ENCODE measurements around the gene SPOCK2.

DNA sequence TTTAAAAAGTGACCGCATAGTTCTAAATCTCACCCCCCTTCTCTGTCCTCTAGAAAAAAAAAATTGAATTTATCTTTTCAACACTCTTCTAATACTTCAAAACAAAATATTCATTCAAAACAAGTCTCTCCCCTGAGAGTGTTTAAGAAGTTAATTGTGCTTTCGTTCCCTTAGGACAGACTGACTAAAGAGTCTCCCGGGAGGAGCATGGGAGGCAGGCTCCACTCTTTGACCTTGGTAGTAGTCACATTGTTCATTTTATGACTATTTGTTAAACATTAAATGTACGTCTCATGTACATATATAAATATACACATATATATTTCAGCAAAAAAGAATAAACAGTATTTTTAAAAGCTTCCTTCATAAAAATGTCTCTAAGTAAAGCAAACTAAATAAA lies 35.3 kb upstream of the SPOCK2 start:
- TF ChIP-seq SPI1 (IDR thresholded peaks at IDR 0.05; ENCODE audit: low read depth, low read length) (no peak), POLR2A (IDR thresholded peaks at IDR 0.05; ENCODE audit: low read depth, low read length) (no peak), POLR2AphosphoS5 (IDR thresholded peaks at IDR 0.05; ENCODE audit: low read depth, low read length) (no peak), TAF1 (IDR thresholded peaks at IDR 0.05; ENCODE audit: low read depth, low read length) (no peak), PAX5 (IDR thresholded peaks at IDR 0.05; ENCODE audit: insufficient read depth, low read length, severe bottlenecking) (no peak)

All from GM12891 (cell line).